ENCODE data around the gene PTPRF. TPM values are rescaled to one million over a fixed set of nuclear protein-coding genes. Genes with fewer than 3 reads are reported as not detected.

PTPRF gene
- total and polyA plus RNA-seq, 11 donors, result 0.91 to 74.1 (median 5.8) TPM

DNA sequence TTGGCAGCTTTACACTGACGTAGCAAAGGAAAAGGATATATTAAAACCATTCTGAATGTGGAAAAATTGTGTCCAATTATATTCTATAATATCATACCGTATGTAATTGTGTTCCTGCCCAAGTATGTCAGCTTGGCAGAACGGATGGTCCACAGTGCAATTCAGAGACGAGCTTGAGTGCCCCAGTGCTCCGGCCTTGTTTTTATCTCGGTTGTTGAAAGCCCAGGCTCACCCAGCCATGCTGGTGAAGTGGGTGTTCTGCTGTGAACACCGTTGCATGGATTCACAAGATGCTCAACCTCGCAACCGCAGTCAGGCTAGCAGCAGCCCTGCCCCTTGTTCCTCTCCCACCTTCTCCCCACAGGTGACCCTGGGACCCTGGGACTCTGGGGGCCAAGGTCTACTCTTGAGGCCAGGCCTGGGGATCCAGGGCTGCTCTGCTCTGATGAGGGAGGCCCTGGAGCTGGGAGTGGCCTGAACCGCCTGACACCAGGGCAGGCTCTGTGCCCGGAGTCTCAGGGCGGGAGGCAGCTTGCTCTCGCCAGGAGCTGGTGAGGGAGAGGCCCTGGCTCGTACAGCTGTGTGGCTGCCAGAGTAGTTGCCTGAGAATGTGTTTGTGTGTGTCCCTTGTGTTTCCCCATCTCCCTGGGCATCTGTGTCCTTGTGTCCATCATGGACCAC, 11.2 kb downstream of the PTPRF start:
- Histone ChIP-seq H3K4me1 (peaks cover 0 to 27% (median 8%) of the 10 kb centered on the region in 12 donors), H3K36me3 (no peaks in the 10 kb centered on the region), H3K27me3 (no peaks in the 10 kb centered on the region), H3K27ac (peak overlapping the region in 10 of 12 donors; percentile 33 to 81 (median 68)), H3K9me3 (no peaks in the 10 kb centered on the region), H3K4me3 (no peak overlapping the region)
- TF ChIP-seq POLR2A (IDR thresholded peaks at IDR 0.05), result no peak
- TF ChIP-seq, protein P1, sequence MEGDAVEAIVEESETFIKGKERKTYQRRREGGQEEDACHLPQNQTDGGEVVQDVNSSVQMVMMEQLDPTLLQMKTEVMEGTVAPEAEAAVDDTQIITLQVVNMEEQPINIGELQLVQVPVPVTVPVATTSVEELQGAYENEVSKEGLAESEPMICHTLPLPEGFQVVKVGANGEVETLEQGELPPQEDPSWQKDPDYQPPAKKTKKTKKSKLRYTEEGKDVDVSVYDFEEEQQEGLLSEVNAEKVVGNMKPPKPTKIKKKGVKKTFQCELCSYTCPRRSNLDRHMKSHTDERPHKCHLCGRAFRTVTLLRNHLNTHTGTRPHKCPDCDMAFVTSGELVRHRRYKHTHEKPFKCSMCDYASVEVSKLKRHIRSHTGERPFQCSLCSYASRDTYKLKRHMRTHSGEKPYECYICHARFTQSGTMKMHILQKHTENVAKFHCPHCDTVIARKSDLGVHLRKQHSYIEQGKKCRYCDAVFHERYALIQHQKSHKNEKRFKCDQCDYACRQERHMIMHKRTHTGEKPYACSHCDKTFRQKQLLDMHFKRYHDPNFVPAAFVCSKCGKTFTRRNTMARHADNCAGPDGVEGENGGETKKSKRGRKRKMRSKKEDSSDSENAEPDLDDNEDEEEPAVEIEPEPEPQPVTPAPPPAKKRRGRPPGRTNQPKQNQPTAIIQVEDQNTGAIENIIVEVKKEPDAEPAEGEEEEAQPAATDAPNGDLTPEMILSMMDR (IDR thresholded peaks at IDR 0.05), result no peak
- intact Hi-C loops (cut with DNase I), result no loop called here
- 51 to 64% (median 58%) methylated on average over 9 to 14 of the region's 14 CpGs for WGBS, 4 donors
- peak; percentile 95 to 98 (median 96) for ATAC-seq
- DNase-seq, result peak; percentile 70 to 86 (median 74)

DNA sequence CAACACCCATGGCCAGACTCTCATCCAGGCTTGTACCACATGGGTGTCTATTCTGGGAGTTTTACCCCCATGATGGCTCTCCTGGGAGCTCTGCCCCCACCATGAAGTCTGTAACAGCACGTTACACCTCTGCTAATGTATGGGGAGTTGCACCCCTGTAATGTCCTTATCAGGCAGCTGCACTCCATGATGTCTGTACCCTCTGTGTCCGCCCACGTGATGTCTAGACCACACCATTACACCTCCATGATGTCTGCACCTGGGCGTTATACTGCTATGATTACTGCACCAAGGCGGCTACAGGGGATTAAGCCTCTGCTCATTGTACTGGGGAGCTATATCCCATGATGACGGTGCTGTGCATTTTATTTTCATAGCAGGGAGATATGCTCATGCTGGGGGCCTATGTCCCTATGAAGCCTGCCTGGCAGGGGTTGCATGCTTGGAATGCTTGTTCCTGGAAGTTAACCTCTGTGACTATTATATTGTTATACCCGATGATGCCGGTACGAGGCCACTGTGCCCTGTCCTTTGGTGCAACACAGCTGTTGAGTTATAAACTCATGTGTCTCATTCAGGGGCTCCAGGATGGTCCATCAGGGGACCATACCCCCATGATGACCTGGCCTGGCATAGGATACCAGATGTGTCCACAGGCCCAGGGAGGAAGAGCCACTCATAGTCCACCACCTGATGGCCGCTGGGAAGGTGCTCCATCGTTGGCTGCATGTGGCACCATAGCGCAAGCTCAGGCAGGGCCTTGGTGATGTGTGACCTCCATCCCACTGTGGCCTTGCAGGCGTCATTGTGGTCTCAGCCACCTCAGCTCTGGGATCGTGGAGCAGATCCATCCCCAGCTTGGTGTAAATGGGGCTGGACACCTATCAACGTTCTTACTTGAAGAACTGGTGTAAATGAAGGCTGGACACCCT, 12.1 kb downstream of the PTPRF start:
- peak in 1 of 5 donors; percentile 24 for DNase-seq

DNA sequence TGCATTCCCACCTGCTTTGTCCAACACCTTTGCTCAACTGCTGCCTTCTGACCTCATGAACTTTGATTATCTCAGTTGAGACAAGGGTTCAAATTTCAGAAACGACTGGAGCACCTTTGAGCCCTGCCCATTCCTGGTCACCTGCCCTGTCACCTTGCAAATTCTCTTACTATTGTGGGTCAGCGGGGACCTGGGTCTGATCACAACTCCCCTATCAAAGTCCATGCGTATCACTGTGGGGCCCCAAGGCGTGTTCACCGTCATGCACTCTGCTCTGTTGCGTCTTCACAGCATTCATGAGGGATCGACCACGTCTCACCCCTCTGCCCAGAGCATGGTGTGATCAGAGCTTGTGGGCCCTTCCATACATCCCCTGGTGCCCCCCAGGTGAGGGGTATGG, 12.9 kb downstream of the PTPRF start:
- no peak for DNase-seq
- Histone ChIP-seq H3K9me3 (no peaks in the 10 kb centered on the region), H3K36me3 (no peaks in the 10 kb centered on the region), H3K27me3 (no peaks in the 10 kb centered on the region), H3K4me1 (peaks cover 0 to 27% (median 8%) of the 10 kb centered on the region in 12 donors), H3K4me3 (no peak overlapping the region), H3K27ac (peak overlapping the region in 1 of 12 donors; percentile 27)
- TF ChIP-seq, protein P1 (IDR thresholded peaks at IDR 0.05), result no peak
- TF ChIP-seq POLR2A (IDR thresholded peaks at IDR 0.05), result no peak
- intact Hi-C loops (cut with DNase I), result no loop called here
- 89 to 94% (median 90%) methylated on average over 8 of the region's 8 CpGs for WGBS, 4 donors
- ATAC-seq, result no peak

More for the DNA sequence above, 12.1 kb downstream of the PTPRF start:
- ATAC-seq, result no peak
- H3K27ac ChIP-seq, result peak overlapping the region in 5 of 12 donors; percentile 19 to 81 (median 60)
- H3K27me3 ChIP-seq, result no peaks in the 10 kb centered on the region
- H3K9me3 ChIP-seq, result no peaks in the 10 kb centered on the region
- intact Hi-C loops (cut with DNase I), result no loop called here
- H3K4me1 ChIP-seq, result peaks cover 0 to 27% (median 8%) of the 10 kb centered on the region in 12 donors
- 83 to 91% (median 86%) methylated on average over 12 to 15 of the region's 15 CpGs for WGBS, 4 donors
- H3K36me3 ChIP-seq, result no peaks in the 10 kb centered on the region
- no peak overlapping the region for H3K4me3 ChIP-seq
- TF ChIP-seq, protein P1 (IDR thresholded peaks at IDR 0.05), result no peak
- no peak for TF ChIP-seq POLR2A (IDR thresholded peaks at IDR 0.05)

DNA sequence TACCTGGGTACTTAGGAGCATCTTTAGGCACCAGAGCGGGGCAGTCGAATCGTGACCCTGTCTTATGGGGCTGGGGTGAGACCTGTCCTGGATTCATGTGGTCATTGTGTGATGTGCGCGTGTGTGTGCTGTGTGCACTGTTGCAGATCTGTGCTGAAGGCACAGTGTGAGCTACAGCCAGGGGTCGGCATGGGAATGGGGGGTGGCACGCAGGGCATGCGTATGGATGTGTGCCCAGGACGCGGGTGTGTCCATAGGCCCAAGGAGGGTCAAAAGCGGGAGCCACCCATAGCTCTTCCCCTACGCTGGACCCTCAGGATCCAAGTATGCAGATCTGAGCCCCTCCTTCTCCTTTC, 14.6 kb downstream of the PTPRF start:
- no peak for DNase-seq
- Histone ChIP-seq H3K27me3 (no peaks in the 10 kb centered on the region), H3K4me3 (no peak overlapping the region), H3K27ac (no peak overlapping the region), H3K4me1 (peaks cover 0 to 28% (median 9%) of the 10 kb centered on the region in 12 donors), H3K36me3 (no peaks in the 10 kb centered on the region), H3K9me3 (no peaks in the 10 kb centered on the region)
- TF ChIP-seq, protein P1 (IDR thresholded peaks at IDR 0.05), result no peak
- TF ChIP-seq POLR2A (IDR thresholded peaks at IDR 0.05), result no peak
- WGBS, 4 donors, result 83 to 94% (median 89%) methylated on average over 10 to 12 of the region's 12 CpGs
- ATAC-seq, result no peak
- intact Hi-C loops (cut with DNase I), result no loop called here
